GM19438 (cell line): ENCODE data around the gene EEFSEC.

Source experiments
- ATAC-seq: cut with Tn5 transposase; IDR thresholded peaks from one replicate; pipeline ENCODE4 v1.9.1; 2021; ENCODE audit warnings: low read depth; ENCODE audit not compliant: unreplicated experiment

The EEFSEC gene

DNA sequence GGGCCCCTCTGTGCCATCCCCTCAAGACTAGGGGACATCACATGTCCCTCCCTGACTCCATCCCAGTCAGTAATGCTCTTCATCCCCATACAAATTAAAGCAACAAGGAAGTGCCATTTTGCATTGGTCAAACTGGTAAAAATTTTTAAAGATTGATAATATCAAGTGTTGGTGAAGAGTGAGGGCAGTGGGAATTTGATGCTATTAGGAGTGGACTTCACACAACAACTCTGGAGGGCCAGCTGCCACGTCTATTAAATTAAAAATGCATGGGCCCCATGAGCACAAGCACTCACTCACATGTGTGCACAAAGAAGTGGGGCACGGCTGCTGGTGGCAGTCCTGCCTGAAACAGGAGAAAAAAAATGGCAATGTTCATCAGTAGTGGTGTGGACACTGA is 265.6 kb downstream of the EEFSEC start:
- no peak for ATAC-seq

DNA sequence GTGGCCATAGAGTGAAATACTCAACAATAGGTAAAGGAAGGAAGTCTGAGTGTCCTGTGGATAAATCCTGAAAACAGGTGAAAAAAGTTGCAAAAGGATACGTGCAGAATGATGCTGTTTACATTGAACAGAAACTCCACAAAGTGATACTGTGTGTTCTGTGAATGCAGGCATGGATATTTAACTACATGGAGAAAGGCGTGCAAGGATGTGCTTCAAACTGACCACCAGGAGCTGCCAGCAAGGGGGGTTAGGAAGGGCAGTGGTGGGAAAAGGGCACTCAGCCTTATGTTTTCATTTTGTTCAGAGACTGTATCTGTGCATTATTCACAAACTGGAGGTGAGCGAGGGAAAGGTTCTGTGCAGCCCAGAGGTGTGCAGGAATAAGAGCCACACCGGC is 266.0 kb downstream of the EEFSEC start:
- no peak for ATAC-seq

DNA sequence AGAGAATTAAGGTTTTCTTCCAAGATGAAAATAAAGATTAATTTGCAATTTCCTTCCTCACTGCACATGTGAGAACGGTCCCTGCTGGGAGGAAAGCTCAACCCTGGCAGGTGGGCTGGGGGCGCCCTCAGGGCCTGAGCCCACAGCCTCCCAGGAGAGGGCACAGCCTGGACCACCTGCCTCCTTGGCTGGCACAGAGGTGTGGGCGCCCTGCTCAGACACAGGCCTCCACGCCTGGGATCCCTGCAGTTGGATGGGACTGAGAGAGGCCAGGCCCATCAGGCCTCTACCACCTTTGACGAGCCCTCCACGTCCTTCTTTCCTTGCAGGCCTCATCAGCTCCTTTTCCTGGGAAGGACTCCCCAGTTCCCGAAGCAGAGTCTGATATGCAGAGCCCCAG is 267.0 kb downstream of the EEFSEC start:
- ATAC-seq: no peak

DNA sequence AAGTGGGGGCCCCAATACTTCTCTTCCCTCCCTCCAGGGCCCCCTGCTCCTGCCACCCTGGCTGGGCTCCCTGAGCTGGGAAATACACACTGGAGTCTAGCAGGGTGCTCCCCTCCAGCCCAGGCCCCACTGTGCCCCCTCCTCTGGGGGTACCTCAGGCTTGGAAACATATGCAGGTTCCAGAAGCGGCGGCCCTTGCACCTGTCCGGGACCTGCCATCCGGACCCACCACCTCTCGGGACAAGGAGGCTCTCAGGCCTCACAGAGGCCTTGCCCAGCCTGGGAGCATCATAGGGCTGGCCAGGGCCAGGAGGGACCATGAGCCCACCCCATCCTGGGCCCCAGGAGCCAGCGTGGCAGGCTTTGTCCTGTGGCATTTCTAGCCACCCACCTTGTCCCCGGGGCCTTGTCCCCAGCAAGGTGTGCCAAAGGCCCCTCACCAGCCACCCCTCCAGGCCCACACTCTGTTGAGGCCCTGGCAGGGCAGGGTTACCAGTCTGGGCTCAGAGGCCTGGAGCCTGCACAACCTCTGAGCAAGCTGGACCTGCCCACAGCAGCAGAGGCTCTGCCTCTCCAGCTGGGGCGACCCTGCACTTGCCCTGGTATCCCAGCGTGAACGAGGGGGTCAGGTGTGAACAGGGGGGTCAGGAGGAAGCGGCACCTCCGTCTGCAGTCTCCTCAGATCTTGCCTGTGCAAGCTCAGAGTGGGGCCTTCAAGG is 267.6 kb downstream of the EEFSEC start:
- ATAC-seq: no peak

DNA sequence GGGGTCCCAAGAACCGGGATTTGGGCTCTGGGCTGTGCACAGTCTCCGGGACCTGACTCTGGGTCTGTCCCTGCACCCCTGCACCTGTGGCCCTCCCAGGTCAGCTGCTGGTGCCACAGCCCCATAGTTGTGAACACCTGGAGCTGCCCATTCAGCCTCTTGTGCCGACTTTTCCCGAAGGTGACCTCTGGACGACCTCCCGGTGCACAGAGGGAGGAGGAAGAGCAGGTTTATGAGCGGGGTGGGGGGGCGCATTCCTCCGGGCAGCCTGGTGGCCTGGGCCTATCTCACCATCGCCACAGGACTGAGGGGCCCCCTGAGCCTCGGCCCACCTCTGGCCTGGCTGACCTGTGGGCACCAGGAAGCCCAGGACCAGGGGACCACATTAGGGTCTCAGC is 268.2 kb downstream of the EEFSEC start:
- ATAC-seq: no peak

DNA sequence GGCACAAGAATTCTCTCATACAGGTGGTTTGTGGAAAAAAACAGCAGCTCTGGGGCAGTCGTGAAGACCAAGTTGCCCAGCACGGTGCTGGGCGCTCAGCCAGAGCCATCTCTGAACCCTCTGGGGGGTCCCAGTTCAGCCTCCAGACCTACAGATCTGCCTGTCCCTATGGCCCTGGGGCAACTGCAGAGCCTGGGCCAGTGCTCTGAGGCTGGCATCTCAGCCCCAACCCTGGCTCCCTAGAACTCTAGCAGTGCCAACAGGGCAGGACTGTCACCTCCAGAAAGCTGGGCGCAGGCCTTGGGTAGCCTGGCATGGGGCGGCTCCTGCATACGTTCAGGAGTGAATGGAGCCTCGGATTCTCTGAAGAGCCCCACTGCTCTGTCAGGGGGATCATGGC is 268.7 kb downstream of the EEFSEC start:
- no peak for ATAC-seq

DNA sequence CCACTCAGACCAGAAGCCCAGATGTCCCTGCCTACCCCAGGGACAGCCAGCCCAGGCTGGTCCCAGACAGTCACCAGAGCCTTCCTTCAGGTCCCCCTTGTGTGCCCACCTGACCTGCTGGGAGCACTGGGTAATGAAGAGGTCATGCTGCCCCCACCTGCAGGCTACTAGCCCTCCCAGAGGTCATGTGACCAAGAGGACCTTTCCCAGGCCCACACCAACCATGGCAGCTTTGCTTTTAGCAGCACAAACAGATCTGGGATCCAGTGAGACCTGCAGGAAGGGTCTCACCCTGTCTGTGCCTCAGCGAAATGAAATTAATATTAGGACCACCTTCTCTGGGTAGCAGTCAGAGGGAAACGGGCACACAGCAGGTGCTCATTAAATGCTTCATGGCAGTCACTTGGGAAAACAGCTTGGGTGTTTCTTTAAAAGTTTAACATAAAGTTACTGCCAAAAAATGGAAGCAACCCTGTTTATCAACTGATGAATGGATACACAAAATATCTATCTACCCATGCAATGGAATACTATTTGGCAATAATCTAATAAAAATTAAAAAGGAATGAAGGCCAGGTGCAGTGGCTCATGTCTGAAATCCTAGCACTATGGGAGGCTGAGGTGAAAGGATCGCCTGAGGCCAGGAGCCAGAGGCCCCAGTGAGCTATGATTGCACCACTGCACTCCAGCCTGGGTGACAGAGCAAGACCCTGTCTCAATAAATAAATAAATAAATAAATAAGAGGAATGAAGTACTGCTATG is 269.7 kb downstream of the EEFSEC start:
- ATAC-seq: no peak

DNA sequence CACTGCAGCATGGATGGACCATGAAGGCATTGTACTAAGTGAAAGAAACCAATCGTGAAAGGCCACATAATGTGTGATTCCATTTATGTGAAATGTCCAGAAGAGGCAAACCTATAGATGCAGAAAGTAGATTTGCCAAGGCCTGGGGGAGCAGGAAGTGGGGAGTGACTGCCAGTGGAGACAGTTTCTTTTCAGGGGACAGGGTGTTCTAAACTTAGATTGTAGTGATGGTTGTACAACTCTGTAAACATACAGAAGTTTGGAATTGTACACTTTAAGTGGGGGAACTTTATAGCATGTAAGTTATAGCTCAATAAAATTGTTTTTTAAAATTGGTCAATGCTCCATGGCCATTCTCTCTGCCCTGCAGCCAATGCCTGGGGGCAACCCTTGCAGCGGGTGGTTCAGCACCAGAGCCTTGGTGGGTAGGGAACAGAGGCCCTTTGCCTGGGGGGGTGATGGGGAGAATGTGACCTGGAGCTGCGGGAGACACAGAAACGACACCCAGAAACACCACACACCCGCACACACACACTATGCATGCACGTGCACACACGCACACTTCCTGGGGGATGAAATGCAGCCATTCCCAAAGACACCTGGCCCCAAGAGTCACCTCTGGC is 270.4 kb downstream of the EEFSEC start:
- no peak for ATAC-seq

DNA sequence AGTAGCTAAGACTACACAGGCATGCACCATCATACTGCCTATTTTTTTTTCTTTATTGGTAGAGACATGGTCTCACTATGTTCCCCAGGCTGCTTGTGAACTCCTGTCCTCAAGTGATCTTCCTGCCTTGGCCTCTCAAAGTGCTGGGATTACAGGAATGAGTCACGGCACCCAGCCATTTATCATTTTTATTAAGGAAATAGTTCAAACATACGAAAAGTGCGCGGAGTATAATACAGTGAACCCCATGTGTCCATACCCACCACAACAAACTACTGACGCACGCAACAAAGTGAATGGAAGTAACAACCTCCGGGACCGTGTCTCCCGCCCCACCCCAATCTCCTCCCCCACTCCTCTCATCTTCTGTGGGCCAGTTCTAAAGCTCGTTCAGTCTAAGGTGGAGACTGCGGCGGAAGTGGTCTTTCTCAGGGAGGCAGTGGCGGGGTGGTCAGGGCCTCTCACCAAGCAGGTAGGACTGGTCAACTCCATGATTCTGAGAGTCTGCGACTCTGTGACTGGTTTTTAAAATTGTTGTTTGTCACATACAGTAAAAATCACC is 271.3 kb downstream of the EEFSEC start:
- ATAC-seq: no peak

DNA sequence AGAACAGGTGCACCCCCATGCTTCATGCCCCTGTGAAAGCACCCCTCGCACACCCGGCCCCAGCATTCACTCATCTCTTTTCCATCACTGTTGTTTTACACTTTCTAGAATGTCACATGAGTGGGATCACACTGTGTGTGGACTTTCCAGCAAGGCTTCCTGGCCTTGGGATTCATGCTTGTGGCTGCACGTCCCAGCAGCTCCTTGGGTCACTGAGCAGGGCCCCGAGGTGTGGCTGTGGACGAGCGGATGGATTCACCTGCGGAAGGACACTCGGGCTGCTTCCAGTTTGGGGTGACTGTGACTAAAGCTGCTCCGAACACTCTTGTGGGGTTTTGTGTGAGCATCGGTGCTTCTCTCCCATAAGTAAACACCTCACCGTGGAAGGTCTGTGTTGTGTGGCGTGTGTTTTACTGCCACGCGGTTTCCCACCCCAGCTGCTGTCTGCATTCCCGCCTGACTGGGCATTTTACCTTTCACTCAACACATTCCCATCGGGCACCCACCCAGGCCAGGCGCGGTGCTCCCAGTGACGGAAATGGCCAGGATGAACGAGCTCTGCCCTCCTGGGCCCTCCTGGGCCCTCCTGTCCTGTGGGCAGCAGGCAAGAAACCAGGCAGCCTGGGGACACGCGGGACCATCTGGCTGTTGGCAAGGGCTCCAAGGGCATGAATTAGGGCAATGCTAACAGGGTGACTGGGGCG is 272.0 kb downstream of the EEFSEC start:
- no peak for ATAC-seq

DNA sequence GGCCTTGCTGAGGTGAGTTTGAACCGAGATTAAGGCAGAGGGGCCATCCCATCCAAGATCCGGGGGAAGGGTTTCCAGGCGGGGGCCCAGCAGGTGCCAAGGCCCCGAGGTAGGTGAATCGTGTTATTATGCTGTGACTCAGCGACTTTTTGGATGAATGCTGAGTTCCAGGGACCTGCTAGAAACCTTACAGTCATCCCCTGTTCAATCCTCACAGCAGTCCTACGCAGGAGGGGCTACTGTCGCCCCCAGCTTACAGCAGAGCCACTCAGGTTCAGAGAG is 272.5 kb downstream of the EEFSEC start:
- no peak for ATAC-seq

DNA sequence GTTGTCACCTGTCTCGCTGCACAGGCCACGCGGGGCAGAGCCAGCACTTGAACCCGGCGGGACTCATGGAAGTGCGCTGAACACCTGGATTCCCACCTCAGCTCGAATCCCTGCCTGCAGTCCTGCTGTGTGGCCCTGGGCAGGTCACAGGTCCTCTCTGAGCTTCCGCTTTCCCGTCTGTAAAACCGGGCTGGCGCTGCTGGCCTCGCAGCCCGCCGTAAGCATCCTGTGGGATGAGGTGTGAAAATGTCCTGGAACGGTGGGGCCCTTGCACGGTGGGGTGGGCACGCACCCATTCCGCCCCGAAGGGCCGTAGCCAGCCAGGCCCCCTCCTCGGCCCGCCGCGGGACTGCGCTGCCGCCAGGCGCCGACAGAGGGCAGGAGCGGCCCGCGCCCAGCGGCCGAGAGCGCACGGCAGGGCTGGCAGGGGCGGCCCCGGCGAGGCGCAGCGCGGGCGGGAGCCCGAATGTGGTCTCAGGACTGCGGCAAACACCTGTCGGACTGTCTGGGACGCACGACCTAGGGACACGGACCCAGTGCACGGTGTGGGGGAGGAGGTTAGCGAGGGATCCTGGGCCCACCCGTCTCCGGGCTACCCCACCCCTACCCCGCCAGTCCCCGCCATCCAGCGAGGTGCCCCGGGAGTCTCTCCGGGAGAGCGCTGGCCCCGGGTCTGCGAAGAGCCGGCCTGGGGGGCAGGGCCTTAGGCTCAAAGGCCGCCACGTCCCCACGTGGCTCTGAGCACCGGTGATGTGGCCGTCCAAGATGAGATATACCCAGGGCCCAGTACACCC is 273.0 kb downstream of the EEFSEC start:
- ATAC-seq: peak; percentile 86

DNA sequence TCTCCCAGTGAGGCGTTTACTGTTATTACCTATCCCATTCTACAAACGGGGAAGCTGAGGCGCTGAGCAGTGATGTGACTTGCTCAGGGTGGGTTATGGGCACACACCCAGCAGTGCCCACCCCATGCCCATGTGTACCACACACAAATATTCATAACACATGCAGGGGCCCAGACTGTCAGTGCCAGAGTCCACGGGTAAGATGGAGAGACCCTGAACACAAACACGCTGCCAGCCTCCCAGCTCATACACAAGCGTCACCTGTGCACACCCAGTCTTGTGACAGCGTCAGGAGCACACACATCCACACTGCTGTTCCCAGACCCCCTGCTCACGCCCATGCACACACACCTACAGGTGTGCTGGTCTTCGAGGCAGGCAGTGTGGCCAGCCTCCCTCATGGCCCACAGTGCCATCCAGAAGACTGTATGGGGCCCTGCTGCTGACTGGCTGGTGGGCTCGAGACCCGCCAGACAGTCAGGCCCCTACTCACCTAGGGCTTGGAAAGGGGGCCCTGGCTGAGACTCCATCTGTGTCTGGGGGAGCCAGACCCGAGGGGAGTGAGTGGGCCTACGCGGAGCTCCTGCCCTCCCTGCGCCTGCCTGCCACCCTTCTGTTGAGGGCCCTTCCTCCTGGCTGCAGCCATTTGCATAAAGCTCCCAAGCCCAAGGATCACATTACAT is 274.0 kb downstream of the EEFSEC start:
- no peak for ATAC-seq

DNA sequence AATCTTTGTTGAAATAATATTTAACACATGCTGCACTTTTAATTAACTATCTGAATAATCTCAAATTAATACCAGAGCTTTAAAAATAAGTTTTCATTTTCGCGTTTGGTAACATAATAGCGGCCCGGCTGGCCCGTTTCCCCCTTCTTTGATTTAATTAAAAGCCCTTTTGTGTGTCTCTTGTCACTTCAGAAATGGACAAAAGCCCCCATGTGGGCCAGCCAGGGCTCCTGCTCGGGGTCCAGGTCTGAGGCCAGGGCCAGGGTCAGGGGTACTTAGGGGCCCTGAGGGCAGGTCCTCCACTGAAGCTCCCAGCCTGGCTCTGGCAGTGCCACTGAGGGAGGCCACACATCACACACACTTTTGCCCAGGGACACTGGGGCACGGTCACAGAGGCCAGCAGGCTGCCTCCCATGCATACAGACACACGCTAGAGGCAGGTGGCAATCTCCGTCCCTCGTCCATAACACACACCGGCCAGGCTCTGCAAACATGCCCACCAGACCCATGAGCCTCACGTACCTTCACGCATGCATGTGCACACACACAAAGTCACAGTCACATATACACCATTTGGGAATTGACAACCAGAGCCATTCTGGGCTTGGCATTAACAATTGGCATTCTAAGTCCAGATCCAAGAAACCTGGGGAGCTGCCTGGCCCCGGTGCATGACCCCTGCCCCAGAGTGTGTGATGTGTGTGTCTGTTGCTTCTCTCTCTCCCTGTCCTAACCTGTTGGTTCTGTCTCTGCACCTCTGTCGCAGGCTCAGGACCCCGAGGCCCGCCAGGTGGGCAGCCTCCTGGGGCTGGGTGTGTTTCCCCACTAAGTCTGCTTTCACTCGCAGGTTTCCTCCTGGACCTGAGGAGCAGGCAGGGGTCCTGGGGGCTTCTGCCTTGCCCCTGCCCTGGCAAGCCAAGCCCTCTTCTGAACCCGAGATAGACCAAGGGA is 274.9 kb downstream of the EEFSEC start:
- no peak for ATAC-seq

DNA sequence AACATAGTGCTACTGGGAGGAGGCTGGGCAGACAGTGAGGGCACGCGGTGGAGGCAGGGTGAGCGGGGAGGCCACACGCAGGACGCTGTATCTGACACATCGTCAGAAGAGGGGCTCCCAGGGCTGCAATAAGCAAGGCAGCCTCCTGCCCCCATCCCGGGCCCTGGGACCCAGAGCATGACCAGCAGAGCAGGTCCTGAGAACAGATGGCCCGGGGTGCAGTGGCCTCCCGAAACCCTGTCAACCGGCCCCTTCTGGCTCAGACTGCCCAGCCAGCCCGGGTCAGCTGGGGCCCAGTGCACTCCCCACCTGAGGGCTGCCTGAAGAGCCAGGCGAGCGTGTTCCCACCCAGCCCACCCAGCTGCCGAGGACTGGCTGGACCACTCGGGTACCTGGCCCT is 276.0 kb downstream of the EEFSEC start:
- ATAC-seq: no peak

DNA sequence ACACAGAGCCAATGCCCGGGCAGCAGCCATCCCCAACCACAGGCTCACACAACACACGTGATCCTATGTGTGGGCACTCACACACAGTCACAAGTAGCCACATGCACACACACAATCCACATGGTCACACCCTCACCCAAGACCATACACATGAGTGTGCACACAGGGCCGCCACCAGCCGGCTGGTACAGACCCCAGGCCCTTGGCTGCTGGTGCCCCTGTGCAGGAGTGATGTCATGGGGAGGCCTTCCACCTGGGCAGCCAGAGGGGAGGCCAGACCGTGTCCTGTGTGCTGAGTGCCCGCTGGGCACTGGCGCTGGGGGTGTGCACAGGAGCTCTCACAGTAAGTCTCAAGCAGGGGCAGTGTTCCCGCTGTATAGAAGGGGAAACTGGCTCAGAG is 276.5 kb downstream of the EEFSEC start:
- ATAC-seq: no peak

DNA sequence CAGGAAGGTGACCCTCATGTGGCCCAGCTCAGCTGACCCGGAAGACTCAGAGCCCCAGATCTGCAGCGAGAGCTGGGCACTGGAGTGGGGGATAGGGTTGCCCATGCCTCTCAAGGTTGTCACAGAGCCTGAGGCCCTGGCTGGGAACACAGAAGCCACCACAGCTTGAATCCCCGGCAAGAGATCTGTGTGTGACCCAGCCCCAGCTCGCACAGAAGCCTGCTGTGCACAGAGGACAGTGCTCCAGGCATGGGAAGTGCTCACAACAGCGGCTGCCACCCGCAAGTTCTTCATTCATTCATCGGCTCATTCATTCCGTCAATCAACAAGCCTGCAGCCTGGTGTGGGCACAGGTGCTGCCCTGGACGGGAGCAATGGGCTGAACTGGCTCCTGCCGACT is 277.0 kb downstream of the EEFSEC start:
- no peak for ATAC-seq

DNA sequence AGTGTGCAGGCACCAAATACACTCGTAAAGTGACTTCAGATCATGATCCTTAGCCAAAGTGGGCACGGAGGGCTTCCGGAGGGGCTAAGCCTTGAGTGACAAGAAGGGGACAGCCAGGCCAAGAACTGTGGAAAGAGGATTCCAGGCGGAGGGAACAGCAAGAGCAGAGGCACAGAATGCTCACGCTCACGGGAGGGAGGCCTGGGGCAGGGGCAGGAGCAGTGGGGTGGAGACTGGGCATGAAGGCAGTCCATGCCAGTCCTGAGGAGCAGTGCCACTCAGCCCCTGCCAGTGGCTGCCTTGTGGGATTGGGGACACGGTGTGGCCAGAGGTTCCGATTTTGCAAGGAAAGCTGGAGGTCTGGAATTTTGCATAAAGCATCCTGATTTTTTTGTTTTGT is 277.4 kb downstream of the EEFSEC start:
- no peak for ATAC-seq

DNA sequence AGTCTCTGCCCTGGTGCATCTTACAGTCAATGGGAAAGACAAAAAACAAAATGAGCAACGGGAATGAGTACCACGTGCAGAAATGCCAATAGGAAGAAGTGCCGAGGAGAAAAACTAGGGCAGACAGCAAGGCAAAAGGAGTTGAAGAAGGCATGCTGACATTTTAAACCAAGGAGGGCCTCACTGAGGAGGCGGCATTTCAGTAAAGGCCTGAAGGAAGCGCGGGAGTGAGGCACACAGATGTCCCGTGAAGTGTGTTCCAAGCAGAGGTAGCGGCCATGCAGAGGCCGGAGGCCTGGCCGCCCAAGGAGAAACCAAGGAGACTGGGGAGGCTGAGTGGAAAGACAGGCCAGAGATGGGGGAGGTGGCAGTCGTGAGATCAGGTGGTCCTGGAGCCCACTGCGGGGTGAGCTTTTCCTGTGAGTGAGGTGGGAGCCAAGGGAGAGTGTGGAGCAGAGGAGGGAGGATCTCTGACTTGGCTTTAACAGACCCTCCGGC is 278.6 kb downstream of the EEFSEC start:
- ATAC-seq: no peak
